ENCODE measurements around the gene TMC4. TPM values are rescaled to one million over a fixed set of nuclear protein-coding genes. Genes with fewer than 3 reads are reported as not detected.
"Not testable (repeated sequence)": the region's sequence is repeated elsewhere in the genome, so short reads cannot be mapped to it uniquely, and the experiment has no call there.

Gene TMC4
- total RNA-seq, 1 experiment from 2014 or later, result not detected

DNA sequence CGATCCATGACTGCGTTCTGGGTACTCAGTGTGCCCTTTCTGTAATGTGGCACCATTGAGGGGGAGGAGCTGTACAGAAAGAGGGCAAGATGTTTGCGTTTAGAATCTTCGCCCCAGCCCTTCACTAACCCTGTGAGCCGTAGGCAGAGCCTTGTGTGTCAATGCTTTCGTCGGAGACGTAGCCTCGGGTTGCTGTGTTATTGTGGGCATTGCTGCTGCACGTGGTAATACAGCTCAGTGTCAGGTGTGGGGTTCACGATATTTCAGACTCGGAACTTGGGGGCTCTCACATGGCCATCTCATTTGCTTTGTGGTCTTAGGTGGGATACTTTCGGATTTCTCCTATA, 33.8 kb upstream of the TMC4 start:
- in situ Hi-C loops (cut with HindIII; ENCODE audit: low pct_unique_long_range_greater_than_20kb, low sequenced_read_pairs), result no loop called here
- no peak for DNase-seq (ENCODE audit: low read depth, low spot score)

DNA sequence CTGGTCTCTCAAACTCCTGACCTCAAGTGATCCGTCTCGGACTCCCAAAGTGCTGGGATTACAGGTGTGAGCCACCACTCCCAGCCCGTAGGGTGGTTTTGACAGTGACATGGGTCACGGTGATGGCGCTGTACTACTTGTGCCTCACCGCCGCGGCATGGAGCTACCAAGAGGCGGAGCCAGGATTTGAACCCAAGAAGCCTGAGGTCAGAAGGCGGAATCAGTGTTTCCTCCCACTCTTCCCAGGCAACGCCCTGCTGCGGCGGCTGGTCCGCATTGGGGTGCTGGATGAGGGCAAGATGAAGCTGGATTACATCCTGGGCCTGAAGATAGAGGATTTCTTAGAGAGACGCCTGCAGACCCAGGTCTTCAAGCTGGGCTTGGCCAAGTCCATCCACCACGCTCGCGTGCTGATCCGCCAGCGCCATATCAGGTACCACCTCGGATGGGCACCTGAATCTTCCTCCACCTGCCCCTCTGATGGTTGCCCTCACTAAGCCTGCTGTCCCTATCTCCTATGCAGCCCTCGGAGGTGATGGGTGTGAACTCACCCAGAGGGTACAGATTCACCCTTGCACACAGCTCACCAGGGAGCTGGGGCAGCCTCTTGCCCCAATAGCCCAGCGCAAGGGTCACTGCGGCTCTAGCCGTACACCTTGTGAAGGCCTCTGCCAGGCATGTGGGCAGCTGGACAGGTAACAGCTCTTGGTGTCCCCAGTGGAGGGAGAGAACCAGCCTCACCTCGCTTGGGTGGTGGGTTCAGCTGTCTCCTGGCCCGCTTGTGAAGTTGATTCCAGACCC, 33.3 kb upstream of the TMC4 start:
- in situ Hi-C loops (cut with HindIII; ENCODE audit: low pct_unique_long_range_greater_than_20kb, low sequenced_read_pairs), result no loop called here

DNA sequence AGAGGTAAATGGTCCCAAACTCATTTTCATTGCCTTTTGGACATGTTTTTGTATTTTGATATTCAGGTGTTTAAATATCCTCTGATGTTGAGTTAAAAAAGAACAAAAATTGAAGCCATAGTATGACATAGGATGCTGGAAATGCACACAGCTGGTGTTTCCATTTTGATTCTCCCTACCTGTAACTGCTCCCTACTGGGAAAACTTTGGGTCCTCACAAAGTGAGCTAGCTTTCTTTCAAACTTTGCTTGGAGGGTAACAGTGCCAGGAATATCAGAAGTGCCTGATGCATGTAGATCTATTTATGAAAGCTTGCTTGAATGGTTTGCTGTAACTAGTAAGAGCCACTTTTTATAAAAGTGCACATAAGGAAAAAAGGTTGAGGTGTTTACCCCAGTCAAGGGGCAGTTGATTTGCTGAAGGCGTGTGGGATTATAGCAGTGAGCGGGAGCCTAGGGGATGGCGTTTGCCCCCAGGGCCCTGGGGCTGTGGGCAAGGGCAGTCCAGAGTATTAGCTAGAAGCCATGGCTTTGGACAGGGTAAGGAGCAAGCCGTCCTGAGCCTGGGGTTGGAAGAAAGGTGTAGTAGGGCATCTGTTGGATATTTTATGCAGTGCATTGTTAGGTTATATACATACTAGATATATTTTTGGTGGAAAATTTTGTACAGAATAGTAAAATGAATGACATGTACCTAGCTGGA, 32.0 kb upstream of the TMC4 start:
- in situ Hi-C loops (cut with HindIII; ENCODE audit: low pct_unique_long_range_greater_than_20kb, low sequenced_read_pairs), result no loop called here
- no peak for DNase-seq (ENCODE audit: low read depth, low spot score)

More for the DNA sequence above, 33.3 kb upstream of the TMC4 start:
- DNase-seq (ENCODE audit: low read depth, low spot score), result no peak

DNA sequence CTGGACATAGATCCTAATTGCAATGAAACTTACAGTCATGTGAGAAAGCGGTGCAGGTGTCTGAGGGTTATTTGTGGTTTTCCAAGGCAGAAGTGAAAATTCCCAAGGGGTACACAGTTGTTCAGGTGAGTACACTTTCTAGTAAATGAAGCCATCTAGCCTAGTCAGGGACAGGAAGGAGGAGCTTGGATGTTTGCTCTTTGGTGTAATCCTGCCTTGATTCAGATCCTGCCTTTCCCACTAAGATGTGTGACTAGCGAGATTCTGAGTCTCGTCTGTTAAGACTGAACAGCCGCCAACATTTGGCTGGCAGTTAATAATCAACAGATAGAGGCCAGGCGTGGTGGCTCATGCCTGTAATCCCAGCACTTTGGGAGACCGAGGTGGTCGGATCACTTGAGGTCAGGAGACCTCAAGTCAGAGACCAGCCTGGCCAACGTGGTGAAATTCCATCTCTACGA, 30.2 kb upstream of the TMC4 start:
- no peak for DNase-seq (ENCODE audit: low read depth, low spot score)
- in situ Hi-C loops (cut with HindIII; ENCODE audit: low pct_unique_long_range_greater_than_20kb, low sequenced_read_pairs), result no loop called here

DNA sequence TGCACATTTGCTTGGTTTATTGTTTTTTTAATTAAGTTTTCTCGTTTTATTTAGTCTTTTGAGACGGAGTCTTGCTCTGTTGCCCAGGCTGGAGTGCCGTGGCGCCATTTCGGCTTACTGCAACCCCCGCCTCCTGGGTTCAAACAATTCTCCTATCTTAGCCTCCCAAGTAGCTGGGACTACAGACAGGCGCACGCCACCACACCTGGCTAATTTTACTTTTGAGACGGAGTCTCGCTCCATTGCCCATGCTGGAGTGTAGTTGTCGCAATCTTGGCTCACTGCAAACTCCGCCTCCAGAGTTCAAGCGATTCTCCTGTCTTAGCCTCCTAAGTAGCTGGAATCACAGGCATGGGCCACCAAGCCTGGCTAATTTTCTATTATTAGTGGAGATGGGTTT, 29.0 kb upstream of the TMC4 start:
- in situ Hi-C loops (cut with HindIII; ENCODE audit: low pct_unique_long_range_greater_than_20kb, low sequenced_read_pairs), result no loop called here
- no peak for DNase-seq (ENCODE audit: low read depth, low spot score)

DNA sequence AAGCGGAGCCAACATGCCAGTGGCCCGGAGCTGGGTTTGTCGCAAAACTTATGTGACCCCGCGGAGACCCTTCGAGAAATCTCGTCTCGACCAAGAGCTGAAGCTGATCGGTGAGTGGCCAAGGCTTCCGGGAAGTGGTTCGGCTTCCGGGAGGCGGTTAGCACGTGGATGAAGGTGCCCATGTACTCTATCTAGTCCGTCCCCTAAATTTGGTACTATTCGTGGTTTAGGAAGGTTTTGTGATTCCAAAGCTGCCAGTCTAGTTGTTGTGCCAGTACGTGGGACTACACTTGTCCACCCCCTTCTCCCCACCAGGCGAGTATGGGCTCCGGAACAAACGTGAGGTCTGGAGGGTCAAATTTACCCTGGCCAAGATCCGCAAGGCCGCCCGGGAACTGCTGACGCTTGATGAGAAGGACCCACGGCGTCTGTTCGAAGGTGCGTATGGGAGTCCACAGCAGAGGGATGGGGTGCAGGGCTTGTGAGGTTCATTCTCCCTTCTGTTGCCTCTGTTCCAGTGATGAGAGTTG, 28.3 kb upstream of the TMC4 start:
- DNase-seq (ENCODE audit: low read depth, low spot score), result no peak
- in situ Hi-C loops (cut with HindIII; ENCODE audit: low pct_unique_long_range_greater_than_20kb, low sequenced_read_pairs), result no loop called here

DNA sequence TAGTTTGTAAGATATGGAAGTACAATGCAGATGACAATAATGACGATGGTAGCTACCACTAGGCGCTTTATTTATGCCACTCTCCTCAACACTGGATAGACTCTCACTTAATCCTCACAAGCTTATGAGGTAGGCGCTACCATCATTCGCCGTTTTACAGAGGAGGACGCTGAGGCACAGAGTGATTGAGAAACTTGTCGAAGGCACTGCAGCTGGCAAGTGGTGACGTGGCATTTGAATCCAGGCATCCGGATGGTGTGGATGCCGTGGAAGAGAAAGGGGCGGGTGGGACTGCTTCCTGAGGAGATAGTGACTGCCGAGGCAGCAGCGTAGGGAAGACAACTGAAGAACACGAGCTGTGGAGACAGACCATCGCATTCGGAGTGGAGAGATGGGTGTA, 26.4 kb upstream of the TMC4 start:
- in situ Hi-C loops (cut with HindIII; ENCODE audit: low pct_unique_long_range_greater_than_20kb, low sequenced_read_pairs), result no loop called here
- DNase-seq (ENCODE audit: low read depth, low spot score), result no peak

DNA sequence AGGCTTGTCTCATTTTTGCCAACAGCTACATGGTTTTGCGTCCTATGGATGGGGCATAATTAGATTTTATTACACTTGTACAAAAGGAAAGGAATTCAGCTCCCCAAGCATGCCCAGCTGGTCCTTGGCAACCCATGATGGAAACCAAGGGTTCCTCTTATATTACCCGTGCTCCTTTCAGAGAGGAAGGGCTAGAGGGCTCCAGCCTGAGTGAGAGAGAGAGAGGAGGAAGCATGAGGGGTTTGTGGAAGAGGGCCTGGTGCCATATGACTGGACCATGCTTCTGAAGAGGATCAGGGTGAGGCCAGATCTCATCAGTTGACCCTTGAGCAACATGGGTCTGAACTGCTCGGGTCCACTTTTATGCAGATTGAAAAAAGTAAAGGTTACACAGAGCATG, 24.2 kb upstream of the TMC4 start:
- in situ Hi-C loops (cut with HindIII; ENCODE audit: low pct_unique_long_range_greater_than_20kb, low sequenced_read_pairs), result no loop called here
- DNase-seq (ENCODE audit: low read depth, low spot score), result no peak

DNA sequence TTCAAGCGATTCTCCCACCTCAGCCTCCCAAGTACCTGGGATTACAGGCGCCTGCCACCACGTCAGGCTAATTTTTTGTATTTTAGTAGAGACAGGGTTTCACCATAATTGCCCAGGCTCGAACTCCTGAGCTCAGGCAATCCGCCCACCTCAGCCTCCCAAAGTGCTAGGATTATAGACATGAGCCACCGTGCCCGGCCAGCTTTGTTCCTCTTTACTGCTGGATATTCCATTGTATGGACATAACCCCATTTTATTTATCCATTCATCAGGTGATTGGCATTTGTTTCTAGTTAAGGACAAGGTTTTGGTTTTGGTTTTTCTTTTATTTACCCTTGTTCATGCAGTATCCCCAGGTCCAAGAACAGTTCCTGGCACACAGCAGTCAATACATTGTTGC, 23.6 kb upstream of the TMC4 start:
- no peak for DNase-seq (ENCODE audit: low read depth, low spot score)
- in situ Hi-C loops (cut with HindIII; ENCODE audit: low pct_unique_long_range_greater_than_20kb, low sequenced_read_pairs), result no loop called here

DNA sequence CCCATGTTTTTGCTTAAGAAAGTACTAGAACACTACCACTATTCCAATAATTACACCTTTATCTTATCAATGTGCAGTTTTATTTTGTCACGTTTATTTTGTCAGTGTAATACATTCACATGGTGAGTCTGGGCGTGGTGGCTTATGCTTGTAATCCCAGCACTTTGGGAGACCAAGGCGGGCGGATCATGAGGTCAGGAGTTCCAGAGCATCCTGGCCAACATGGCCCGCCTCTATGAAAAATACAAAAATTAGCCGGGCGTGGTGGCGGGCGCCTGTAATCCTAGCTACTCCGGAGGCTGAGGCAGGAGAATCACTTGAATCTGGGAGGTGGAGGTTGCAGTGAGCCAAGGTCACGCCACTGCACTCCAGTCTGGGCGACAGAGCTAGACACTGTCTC, 21.5 kb upstream of the TMC4 start:
- in situ Hi-C loops (cut with HindIII; ENCODE audit: low pct_unique_long_range_greater_than_20kb, low sequenced_read_pairs); DNase-seq (ENCODE audit: low read depth, low spot score): not testable (repeated sequence)

DNA sequence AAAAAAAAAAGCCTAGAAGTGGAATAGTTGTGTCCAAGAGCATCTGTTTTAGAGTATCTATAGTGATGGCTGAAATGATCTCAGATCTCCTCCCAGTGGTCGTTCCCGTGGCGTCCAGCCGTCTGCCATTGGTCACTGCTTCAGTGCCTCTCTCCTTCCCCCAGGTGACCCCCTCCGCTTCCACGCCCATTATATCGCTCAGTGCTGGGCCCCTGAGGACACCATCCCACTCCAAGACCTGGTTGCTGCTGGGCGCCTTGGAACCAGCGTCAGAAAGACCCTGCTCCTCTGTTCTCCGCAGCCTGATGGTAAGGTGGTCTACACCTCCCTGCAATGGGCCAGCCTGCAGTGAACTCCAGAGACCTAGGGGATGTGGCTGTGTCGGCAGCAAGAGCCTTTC, 20.1 kb upstream of the TMC4 start:
- in situ Hi-C loops (cut with HindIII; ENCODE audit: low pct_unique_long_range_greater_than_20kb, low sequenced_read_pairs), result no loop called here
- no peak for DNase-seq (ENCODE audit: low read depth, low spot score)

DNA sequence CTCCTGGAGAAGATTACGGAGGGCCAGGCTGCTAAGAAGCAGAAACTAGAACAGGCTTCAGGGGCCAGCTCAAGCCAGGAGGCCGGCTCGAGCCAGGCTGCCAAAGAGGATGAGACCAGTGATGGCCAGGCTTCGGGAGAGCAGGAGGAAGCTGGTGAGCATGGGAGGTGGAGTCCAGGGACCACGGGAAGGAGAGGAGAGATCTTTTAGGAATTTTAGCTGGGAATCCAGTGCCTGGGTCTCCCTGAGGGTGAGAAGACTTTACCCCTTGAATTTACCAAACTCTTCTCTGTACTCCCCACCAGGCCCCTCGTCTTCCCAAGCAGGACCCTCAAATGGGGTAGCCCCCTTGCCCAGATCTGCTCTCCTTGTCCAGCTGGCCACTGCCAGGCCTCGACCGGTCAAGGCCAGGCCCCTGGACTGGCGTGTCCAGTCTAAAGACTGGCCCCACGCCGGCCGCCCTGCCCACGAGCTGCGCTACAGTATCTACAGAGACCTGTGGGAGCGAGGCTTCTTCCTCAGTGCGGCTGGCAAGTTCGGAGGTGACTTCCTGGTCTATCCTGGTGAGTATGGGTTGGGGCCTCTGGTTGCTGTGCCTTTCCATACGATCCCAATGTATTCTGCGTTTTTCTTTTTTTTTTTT, 19.0 kb upstream of the TMC4 start:
- DNase-seq (ENCODE audit: low read depth, low spot score), result peak; percentile 9
- in situ Hi-C loops (cut with HindIII; ENCODE audit: low pct_unique_long_range_greater_than_20kb, low sequenced_read_pairs), result no loop called here

DNA sequence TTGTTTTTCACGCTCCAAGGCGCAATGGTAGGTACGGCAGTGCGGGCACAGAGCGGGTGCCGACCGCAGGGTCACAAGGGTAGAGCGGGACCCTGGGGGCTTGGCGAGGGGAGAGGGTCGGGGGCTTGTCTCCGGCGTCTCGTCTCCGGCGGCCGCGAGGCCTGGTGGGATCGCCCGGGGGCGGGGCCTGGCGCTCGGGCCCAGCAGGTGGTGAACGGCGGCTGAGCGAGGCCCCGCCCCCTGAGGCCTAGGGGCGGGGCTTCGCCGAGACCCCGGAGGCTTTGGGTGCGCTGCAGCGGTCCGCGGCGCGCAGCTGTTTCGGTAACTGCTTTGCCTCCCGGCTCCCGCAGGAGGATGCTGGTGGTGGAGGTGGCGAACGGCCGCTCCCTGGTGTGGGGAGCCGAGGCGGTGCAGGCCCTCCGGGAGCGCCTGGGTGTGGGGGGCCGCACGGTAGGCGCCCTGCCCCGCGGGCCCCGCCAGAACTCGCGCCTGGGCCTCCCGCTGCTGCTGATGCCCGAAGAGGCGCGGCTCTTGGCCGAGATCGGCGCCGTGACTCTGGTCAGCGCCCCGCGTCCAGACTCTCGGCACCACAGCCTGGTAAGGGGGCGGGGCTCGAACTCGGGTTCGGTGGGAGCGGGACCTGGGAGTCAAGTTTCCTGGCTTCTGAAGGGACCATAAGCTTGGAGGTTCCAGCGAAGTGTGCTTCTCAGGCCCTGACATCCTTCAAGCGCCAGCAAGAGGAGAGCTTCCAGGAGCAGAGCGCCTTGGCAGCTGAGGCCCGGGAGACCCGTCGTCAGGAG, 18.3 kb upstream of the TMC4 start, which contains the start of gene TSEN34:
TSS of gene TSEN34 (plus strand) at position 298 of the 800 bp plus-strand sequence. CDS start at position 355, 57 bp downstream.
- peak; percentile 74 for DNase-seq (ENCODE audit: low read depth, low spot score)
- in situ Hi-C loops (cut with HindIII; ENCODE audit: low pct_unique_long_range_greater_than_20kb, low sequenced_read_pairs), result no loop called here

DNA sequence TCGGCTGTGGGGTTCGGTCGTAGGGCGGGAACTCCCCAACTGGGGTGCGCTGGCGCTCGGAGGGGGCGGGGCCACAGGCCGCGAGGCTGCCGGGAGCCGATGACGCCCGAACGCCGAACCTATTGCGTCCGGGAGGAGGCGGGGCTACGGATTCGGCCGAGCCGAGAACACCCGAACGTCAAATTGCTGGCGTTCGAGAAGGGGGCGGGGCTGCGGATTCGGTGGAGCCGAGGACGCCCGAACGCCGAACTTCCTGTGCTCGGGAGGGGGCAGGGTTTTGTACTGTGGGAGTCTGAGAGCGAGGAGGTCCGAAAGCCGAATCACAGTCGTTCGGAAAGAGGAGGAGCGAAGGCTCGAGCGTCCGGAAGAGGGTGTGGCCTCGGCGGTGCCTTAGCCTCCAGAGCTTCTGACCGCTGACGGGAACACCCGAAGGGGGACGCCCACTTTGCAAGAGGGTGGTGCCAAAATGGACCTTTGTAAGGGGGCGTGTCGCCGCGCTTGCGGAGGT, 17.6 kb upstream of the TMC4 start:
- peak; percentile 98 for DNase-seq (ENCODE audit: low read depth, low spot score)
- in situ Hi-C loops (cut with HindIII; ENCODE audit: low pct_unique_long_range_greater_than_20kb, low sequenced_read_pairs), result no loop called here

DNA sequence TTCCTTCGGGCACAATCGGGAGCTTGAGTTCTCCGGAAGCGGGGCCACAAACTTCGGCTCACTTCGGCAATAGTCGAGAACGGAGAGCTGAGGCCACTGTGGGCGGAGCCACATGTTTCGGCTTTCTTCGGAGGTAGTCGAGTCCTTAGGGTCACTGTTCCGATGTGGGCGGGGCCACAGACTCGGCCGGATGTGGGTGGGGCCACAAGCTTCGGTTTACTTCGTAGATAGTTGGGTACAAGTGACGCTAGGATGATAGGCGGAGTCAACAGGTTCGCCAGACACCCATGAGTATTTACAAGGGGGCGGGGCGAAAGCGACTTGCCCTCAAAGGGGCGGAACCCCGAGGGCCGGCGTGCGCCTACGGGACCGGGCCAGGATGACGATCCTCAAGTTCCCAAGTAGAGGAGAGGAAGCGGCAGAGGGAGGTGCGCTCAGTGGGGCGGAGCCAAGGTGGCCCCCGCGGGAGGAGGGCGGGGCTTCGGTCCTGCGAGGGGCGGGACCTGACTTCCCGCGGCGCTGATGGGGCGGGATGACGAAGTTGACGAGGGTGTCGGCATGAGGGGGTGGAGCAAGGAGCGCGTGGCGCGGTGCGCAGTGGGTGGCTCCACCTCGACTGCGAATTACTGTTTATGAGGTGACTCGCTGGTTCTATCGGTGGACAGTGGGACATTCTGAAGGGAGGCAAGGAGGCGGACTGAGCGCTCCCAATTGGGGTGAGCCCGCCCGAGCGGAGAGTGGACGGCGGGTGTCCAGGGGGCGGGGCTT, 17.0 kb upstream of the TMC4 start:
- in situ Hi-C loops (cut with HindIII; ENCODE audit: low pct_unique_long_range_greater_than_20kb, low sequenced_read_pairs), result no loop called here
- peak; percentile 100 for DNase-seq (ENCODE audit: low read depth, low spot score)

DNA sequence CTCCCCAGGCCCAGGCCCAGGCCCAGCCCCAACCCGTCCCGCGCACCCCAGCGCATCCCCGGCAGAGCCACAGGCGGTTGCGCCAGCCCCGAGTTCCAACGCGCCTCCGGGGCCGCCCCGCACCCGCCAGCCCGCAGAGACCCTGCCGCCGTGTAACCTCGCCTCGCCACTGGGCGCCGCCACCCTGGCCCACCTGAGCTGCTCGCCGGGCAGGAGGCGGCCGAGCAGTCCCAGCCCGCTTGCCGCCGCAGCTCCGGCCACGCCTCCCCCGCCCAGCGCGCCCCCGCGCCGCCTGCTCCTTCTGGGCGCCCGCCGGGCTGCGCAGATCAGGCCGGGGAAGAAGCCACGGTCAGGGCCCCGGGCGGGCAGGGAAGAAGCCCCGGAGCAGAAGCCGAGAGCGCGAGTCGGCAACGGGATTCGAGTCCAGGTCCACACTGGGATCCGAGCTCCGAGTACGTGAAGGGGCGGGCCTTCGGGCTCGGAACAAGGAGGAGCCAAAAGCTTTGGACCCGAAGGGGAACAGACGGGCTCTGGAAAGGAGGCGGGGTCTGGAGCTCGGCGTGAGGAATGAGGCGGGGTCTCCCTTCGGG, 16.3 kb upstream of the TMC4 start, which contains the start of gene MBOAT7:
TSS of gene MBOAT7 (minus strand) at position 436 of the 590 bp plus-strand sequence. CDS start 1,072 bp downstream, outside the sequence.
- no peak for DNase-seq (ENCODE audit: low read depth, low spot score)
- in situ Hi-C loops (cut with HindIII; ENCODE audit: low pct_unique_long_range_greater_than_20kb, low sequenced_read_pairs), result no loop called here

Data from SK-MEL-5 (cell line).